Nephron (organoid): Measurements from ENCODE around the gene TBX20.
"Not testable (repeated sequence)": the region's sequence is repeated elsewhere in the genome, so short reads cannot be mapped to it uniquely, and the experiment has no call there.

Source experiments
- H3K27ac Mint-ChIP-seq, 3 experiments: 2 replicates each; pipeline ENCODE4 v1.8.0; 2020; ENCODE audit warnings: mixed read lengths in 3 of 3, mild to moderate bottlenecking in 2 of 3, moderate library complexity in 1 of 3
- H3K27me3 Mint-ChIP-seq: 2 replicates; pipeline ENCODE4 v1.8.0; 2021; ENCODE audit warnings: low read depth, mild to moderate bottlenecking, moderate library complexity, mixed read lengths
- H3K36me3 Mint-ChIP-seq: 2 replicates; pipeline ENCODE4 v1.8.0; 2020; ENCODE audit warnings: low read depth, mixed read lengths
- H3K4me1 Mint-ChIP-seq: 2 replicates; pipeline ENCODE4 v1.8.0; 2020; ENCODE audit warnings: mixed read lengths
- H3K4me3 Mint-ChIP-seq, 3 experiments: 2 replicates each; pipeline ENCODE4 v1.8.0; 2020; ENCODE audit warnings: mild to moderate bottlenecking in 3 of 3, mixed read lengths in 3 of 3, moderate library complexity in 2 of 3
- H3K9me3 Mint-ChIP-seq: 2 replicates; pipeline ENCODE4 v1.8.0; 2020; ENCODE audit warnings: mixed read lengths
- CTCF ChIP-seq, 3 experiments: fragments of 200-600 bp; sonication (generic); IDR thresholded peaks; one replicate each; pipeline ENCODE4 v1.5.0; 2021; ENCODE audit warnings: antibody characterized with exemption in 3 of 3; ENCODE audit not compliant: unreplicated experiment in 3 of 3

Gene TBX20

GRCh38 chr7:35250452-35250851 lies 3.4 kb downstream of the TBX20 start:
- peaks cover 4% of the 10 kb centered on the region for H3K9me3 Mint-ChIP-seq
- H3K36me3 Mint-ChIP-seq = no peaks in the 10 kb centered on the region
- no peak overlapping the region for H3K4me3 Mint-ChIP-seq
- no peaks in the 10 kb centered on the region for H3K4me1 Mint-ChIP-seq
- H3K27me3 Mint-ChIP-seq = peaks cover 98% of the 10 kb centered on the region
- TF ChIP-seq CTCF (IDR thresholded peaks at IDR 0.05; ENCODE audit: unreplicated experiment in 3 of 3) = no peak
- no peak overlapping the region for H3K27ac Mint-ChIP-seq

DNA sequence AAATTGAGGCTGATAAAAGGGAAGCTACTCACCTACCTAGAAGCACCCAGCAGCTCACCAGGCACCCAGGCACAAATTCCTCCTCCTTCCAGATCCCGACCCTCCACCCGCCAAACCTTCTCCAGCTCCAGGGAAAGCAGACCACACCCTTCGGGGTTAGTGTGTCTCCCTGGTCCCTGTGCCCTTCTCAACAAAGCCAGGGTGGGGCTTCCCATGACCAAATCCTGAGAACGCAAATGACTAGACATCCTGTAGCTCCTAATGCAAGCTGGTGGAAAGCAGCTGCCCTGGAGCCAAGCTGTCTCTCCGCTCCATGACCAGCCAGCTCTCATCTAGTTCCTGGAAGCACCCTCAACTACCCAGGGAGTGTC lies 4.4 kb downstream of the TBX20 start:
- H3K9me3 Mint-ChIP-seq = peaks cover 4% of the 10 kb centered on the region
- H3K4me3 Mint-ChIP-seq = no peak overlapping the region

GRCh38 chr7:35248576-35249536 lies 5.0 kb downstream of the TBX20 start:
- no peak overlapping the region for H3K27ac Mint-ChIP-seq
- H3K4me3 Mint-ChIP-seq = no peak overlapping the region
- peaks cover 4% of the 10 kb centered on the region for H3K9me3 Mint-ChIP-seq
- no peaks in the 10 kb centered on the region for H3K4me1 Mint-ChIP-seq
- no peak for TF ChIP-seq CTCF (IDR thresholded peaks at IDR 0.05; ENCODE audit: unreplicated experiment in 3 of 3)
- peaks cover 99% of the 10 kb centered on the region for H3K27me3 Mint-ChIP-seq
- H3K36me3 Mint-ChIP-seq = no peaks in the 10 kb centered on the region

More for the DNA sequence above, 4.4 kb downstream of the TBX20 start:
- no peaks in the 10 kb centered on the region for H3K36me3 Mint-ChIP-seq
- no peaks in the 10 kb centered on the region for H3K4me1 Mint-ChIP-seq
- TF ChIP-seq CTCF (IDR thresholded peaks at IDR 0.05; ENCODE audit: unreplicated experiment in 3 of 3) = no peak
- no peak overlapping the region for H3K27ac Mint-ChIP-seq
- H3K27me3 Mint-ChIP-seq = peaks cover 98% of the 10 kb centered on the region

GRCh38 chr7:35246819-35247218 lies 7.1 kb downstream of the TBX20 start:
- no peaks in the 10 kb centered on the region for H3K4me1 Mint-ChIP-seq
- no peak for TF ChIP-seq CTCF (IDR thresholded peaks at IDR 0.05; ENCODE audit: unreplicated experiment in 3 of 3)
- no peaks in the 10 kb centered on the region for H3K36me3 Mint-ChIP-seq
- H3K4me3 Mint-ChIP-seq = no peak overlapping the region
- peaks cover 99% of the 10 kb centered on the region for H3K27me3 Mint-ChIP-seq
- H3K9me3 Mint-ChIP-seq = peaks cover 4% of the 10 kb centered on the region
- no peak overlapping the region for H3K27ac Mint-ChIP-seq

GRCh38 chr7:35241884-35242283 lies 12.0 kb downstream of the TBX20 start:
- Mint-ChIP-seq H3K4me3 (no peak overlapping the region), H3K9me3 (no peaks in the 10 kb centered on the region), H3K27me3 (peaks cover 88% of the 10 kb centered on the region), H3K36me3 (no peaks in the 10 kb centered on the region), H3K4me1 (no peaks in the 10 kb centered on the region), H3K27ac (no peak overlapping the region)
- TF ChIP-seq CTCF (IDR thresholded peaks at IDR 0.05; ENCODE audit: unreplicated experiment in 3 of 3) = peak in 1 of 3 experiments; percentile 15

DNA sequence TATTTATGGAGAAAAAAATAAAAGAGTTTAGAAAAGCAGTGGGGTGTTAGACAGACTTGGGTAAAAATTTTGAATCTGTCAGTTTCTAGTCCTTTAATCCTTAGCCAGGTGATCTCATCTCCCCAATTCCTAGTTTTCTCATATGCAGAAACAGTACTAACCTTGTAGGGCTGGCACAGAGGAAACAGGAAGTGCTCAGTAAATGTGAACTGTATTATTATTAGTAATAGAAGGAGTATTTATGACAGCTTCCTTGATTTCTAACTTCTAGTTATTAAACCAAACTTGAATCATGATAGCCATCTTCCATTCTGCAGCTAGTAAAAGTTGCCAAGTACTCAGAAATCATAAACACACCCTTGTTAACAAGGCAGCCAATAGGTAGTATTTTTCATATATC lies 12.5 kb downstream of the TBX20 start:
- Mint-ChIP-seq H3K4me3 (no peak overlapping the region), H3K4me1 (no peaks in the 10 kb centered on the region), H3K27me3 (peaks cover 84% of the 10 kb centered on the region), H3K9me3 (no peaks in the 10 kb centered on the region), H3K36me3 (no peaks in the 10 kb centered on the region), H3K27ac (no peak overlapping the region)
- TF ChIP-seq CTCF (IDR thresholded peaks at IDR 0.05; ENCODE audit: unreplicated experiment in 3 of 3) = no peak

DNA sequence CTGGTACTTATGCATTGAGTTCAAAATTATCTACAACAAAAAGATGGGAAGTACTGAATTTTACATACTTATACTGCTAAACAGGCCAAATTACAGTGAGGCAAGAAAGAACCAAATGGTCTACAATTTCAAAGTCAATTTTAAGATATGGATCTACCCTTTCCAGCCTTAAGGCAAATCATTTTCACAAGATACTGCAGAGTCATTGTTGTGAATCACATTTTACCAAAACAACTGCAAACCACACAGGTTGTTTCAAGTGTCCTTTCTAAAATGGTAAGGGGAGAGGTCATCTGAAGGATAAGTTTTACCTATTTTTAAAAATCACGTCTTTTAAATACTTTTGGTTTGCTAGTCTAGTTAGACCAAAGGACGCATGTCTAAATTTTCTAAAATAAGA lies 12.9 kb downstream of the TBX20 start:
- not testable (repeated sequence) for H3K36me3 Mint-ChIP-seq, H3K4me1 Mint-ChIP-seq, H3K27ac Mint-ChIP-seq, H3K4me3 Mint-ChIP-seq, H3K9me3 Mint-ChIP-seq
- H3K27me3 Mint-ChIP-seq = peaks cover 83% of the 10 kb centered on the region

DNA sequence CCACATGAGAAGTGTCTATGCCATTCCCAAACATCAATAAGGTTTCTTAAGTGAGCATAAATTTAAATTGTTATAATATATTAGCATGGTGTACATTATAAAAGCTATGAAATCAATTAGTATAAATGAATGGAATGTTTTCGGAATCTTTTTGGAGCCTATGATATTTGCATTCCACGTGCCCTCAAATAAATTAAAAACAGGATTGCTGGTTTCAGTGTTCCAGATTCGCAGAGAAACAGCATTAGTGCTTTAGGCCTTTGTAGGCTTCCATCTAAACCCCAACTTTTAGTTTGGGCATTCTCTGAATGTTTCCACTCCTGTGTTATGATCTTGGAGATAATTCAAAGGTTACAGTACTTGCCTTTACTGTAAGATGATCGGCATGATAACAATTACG lies 15.4 kb downstream of the TBX20 start:
- not testable (repeated sequence) for H3K4me3 Mint-ChIP-seq, H3K36me3 Mint-ChIP-seq, H3K9me3 Mint-ChIP-seq, H3K27ac Mint-ChIP-seq, H3K4me1 Mint-ChIP-seq
- peaks cover 60% of the 10 kb centered on the region for H3K27me3 Mint-ChIP-seq
